HFF-Myc (cell line): ENCODE measurements around the gene CDH4.

ENCODE experiments used
- DNase-seq: peaks from one replicate; pipeline ENCODE4 v3.0.0-alpha.2; 2011; ENCODE audit warnings: low read depth; ENCODE audit errors: extremely low read depth
- H3K4me3 ChIP-seq: replicated peaks from 2 replicates; pipeline ENCODE4 v1.5.1; 2011; ENCODE audit warnings: low read depth, mild to moderate bottlenecking, control low read depth, low read length
- TF ChIP-seq, protein P1 (sequence below): IDR thresholded peaks from 2 replicates; pipeline ENCODE4 v1.5.1; 2012; ENCODE audit warnings: mild to moderate bottlenecking, low read depth, low read length, control low read depth; ENCODE audit errors: missing control alignments

CDH4 gene

DNA sequence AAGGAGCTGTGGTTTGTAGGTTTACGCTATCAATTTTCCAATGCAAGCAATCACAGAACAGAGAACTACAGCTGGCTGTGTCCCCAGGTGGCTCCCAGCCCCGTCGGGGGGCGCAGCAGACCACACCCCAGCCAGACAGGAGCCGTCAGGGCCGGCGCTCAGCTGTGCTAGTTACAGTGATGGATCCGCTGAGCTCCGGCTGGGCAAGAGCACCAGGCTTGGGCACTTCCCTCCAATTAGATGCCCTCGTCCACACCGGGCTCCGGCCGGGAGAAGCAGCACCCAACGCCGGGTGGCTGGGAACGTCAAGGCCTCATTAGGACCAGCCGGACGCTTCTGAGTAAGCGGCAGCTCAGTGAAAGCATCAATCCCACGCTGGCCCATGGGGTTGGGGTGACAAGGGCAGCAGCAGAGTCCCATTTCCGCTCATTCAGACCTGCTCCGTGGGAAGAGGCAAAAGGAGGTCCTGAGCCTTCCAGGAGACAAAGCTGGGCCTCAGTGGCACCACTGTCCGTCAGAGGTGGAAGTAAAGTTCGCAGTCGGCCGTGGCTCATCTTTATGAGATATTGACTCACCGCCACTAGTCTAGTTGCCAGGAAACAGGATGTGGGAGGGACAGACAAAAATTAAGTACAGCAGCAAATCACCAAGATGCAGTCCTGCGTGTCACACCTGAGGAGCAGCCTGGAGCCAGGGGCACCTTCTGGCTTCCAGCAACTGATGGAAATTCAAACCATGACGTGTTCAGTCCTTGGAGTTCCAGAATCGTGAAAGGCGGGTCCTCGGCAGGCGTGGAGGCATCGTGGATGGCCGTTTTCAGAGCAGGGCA, 649.5 kb downstream of the CDH4 start:
- TF ChIP-seq, protein P1, sequence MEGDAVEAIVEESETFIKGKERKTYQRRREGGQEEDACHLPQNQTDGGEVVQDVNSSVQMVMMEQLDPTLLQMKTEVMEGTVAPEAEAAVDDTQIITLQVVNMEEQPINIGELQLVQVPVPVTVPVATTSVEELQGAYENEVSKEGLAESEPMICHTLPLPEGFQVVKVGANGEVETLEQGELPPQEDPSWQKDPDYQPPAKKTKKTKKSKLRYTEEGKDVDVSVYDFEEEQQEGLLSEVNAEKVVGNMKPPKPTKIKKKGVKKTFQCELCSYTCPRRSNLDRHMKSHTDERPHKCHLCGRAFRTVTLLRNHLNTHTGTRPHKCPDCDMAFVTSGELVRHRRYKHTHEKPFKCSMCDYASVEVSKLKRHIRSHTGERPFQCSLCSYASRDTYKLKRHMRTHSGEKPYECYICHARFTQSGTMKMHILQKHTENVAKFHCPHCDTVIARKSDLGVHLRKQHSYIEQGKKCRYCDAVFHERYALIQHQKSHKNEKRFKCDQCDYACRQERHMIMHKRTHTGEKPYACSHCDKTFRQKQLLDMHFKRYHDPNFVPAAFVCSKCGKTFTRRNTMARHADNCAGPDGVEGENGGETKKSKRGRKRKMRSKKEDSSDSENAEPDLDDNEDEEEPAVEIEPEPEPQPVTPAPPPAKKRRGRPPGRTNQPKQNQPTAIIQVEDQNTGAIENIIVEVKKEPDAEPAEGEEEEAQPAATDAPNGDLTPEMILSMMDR, result no peak

DNA sequence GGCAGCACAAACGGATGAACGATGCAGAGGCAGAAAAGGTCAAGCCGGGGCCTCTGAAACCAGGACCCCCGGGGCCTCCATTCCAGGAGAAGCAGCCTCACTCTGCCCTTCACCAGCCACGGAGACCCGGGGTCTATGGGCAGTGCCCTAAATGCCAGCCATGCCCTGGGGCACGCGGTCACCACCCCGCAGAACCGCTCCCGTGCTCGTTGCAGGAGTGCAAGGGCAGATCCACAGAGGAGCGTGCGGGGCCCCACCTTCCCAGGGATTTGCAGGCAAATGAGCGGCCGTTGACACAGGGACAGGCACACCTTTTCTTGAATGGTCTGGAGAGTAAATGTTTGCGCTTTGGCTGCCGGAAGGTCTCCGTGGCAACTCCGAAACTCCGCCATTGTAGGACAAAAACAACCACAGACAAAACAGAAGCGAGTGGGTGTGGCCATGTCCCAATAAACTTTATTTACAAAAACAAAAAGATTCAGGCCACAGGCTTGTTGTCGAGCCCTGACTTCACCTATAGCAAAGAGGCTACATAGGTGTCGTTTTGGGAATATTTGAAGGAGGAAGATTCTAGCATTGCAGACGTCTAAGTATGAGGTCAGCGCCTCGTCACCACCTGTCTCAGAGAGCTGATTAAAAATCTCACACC, 650.3 kb downstream of the CDH4 start:
- H3K4me3 ChIP-seq, result no peak overlapping the region
- no peak for DNase-seq
- TF ChIP-seq, protein P1, result no peak

More for the DNA sequence above, 649.5 kb downstream of the CDH4 start:
- no peak for DNase-seq
- no peak overlapping the region for H3K4me3 ChIP-seq

DNA sequence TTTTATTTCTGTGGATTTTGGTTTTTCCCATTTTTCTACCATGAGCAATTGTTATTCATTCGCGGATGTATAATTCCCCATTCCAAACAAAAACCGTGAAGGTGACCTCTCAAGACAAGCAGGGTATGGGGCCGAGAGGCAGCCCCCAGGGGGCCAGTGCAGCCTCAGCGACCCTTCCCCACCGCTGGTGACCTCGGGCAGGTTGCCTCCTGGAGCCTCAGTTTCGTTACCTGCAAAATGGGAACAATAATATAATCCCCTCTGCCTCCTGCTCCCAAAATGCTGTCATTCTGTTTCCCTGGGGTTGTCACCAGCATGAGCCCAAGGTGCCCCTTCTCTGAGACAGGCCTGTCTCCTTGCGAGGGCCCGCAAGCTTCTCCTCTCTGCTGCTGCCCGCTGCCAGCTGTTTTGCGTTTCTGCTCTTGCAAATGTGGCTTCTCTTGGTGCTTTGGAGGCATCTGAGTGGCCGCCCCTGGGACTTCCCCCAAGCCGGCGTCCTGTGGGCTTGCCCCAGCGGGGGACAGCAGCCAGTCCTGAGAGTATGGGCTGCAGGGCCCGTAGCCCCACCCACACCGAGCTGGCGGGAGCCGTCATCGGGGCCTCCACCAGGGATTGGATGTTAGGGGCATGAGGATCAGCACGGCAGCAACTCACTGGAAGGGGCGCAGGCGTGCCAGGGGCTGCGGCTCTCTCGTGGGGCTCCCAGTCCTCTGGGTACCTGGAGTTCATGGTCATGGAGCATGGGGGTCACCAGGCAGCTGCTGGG, 651.7 kb downstream of the CDH4 start:
- H3K4me3 ChIP-seq, result no peak overlapping the region
- DNase-seq, result no peak
- TF ChIP-seq, protein P1, result no peak

DNA sequence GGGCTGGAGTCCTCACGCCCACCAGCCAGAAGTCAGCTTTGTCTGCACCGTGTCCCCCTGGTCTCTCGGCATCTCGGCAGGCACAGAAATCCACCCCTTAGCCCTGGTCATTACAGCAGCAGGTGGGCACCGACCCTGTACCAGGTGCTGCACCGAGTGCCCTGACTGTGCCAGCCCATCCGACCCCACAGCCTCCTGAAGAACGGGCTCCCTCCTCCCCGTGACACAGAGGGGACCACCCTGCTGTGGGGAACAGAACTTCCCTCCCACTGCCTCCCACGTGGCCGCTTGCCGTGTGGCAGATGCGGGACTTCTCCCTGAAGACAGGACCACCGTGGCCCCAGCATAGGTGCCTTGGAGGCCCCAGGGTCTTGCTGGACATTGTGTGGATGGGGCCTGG, 652.4 kb downstream of the CDH4 start:
- TF ChIP-seq, protein P1, result no peak
- no peak overlapping the region for H3K4me3 ChIP-seq
- no peak for DNase-seq

DNA sequence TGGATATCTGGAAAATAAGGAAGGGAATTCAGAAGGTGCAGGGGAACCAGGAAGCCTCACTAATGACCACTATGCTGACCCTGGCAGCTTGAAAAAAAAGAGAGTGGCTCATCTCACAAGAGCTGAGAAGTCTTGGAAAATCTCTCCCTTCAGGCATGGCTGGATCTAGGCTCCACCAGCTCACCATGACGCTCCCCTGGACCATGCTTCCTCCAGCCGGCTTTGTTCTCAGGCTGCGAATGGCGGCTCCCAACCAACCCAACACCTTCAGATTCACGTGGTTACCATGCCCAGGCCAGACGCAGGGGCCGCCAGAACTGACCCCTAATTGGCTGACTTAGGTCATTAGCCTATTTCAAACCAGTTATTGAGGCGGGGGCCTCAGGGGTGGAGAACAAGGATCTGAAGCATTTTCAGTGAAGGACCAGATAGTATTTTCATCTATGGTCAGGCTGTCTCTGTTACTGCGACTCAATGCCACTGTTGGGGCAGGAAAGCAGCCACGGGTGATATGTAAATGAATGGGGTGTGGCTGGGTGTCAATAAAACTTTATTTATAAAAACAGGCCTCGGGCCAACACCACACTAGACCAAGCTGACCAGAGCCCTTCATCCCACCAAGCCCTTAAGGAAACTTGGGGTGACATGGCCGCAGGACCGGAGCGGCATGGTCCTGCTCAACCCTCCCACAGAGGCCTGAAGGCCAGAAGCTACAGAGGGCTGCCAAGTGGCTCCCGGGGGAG, 653.9 kb downstream of the CDH4 start:
- H3K4me3 ChIP-seq, result no peak overlapping the region
- TF ChIP-seq, protein P1, result no peak
- DNase-seq, result no peak
